H9 (cell line): ENCODE measurements around the gene SEPHS1. TPM values are rescaled to one million over a fixed set of nuclear protein-coding genes. Genes with fewer than 3 reads are reported as not detected.
A peak's percentile ranks its signal among the peaks of the same experiment; 100 is the strongest.

ENCODE experiments used
- DNase-seq: peaks from one replicate; pipeline ENCODE4 v3.0.0-alpha.2; 2017
- H2AFZ ChIP-seq: one replicate; pipeline ENCODE4 v1.6.1; 2013; ENCODE audit warnings: mild to moderate bottlenecking, low read length, control low read depth, moderate library complexity
- H2AK5ac ChIP-seq: 2 replicates; pipeline ENCODE4 v1.6.1; 2013; ENCODE audit warnings: low read length, control low read depth, mixed read lengths; ENCODE audit not compliant: insufficient read length
- H2BK120ac ChIP-seq: one replicate; pipeline ENCODE4 v1.6.1; 2013; ENCODE audit warnings: low read depth, mild to moderate bottlenecking, low read length, control low read depth, inconsistent platforms; ENCODE audit not compliant: poor library complexity, severe bottlenecking
- H2BK12ac ChIP-seq: 2 replicates; pipeline ENCODE4 v1.6.1; 2013; ENCODE audit warnings: low read length, control low read depth, mixed read lengths, low read depth; ENCODE audit not compliant: insufficient read length
- H2BK15ac ChIP-seq: 2 replicates; pipeline ENCODE4 v1.6.1; 2013; ENCODE audit warnings: low read depth, low read length, control low read depth
- H2BK20ac ChIP-seq: one replicate; pipeline ENCODE4 v1.6.1; 2013; ENCODE audit warnings: low read depth, mild to moderate bottlenecking, low read length, control low read depth, inconsistent platforms; ENCODE audit not compliant: poor library complexity, severe bottlenecking
- H2BK5ac ChIP-seq: 2 replicates; pipeline ENCODE4 v1.6.1; 2013; ENCODE audit warnings: low read length, control low read depth, mixed read lengths; ENCODE audit not compliant: insufficient read length
- H3K14ac ChIP-seq: 2 replicates; pipeline ENCODE4 v1.6.1; 2013; ENCODE audit warnings: low read length, control low read depth; ENCODE audit not compliant: insufficient read depth
- H3K18ac ChIP-seq: 2 replicates; pipeline ENCODE4 v1.6.1; 2013; ENCODE audit warnings: low read depth, mild to moderate bottlenecking, mixed read lengths, low read length, control low read depth; ENCODE audit not compliant: insufficient read length
- H3K23ac ChIP-seq: 2 replicates; pipeline ENCODE4 v1.6.1; 2013; ENCODE audit warnings: low read length, control low read depth, mixed read lengths, low read depth; ENCODE audit not compliant: insufficient read length
- H3K23me2 ChIP-seq: 2 replicates; pipeline ENCODE4 v1.6.1; 2013; ENCODE audit warnings: low read depth, mild to moderate bottlenecking, mixed read lengths, low read length, control low read depth; ENCODE audit not compliant: insufficient read length, poor library complexity, severe bottlenecking
- H3K27ac ChIP-seq: 2 replicates; pipeline ENCODE4 v1.5.1; 2013; ENCODE audit warnings: low read length, control low read depth, mixed read lengths, low read depth; ENCODE audit not compliant: insufficient read length
- H3K27me3 ChIP-seq: 2 replicates; pipeline ENCODE4 v1.6.1; 2013; ENCODE audit warnings: low read length, control low read depth, inconsistent platforms; ENCODE audit not compliant: insufficient read depth
- H3K4ac ChIP-seq: 2 replicates; pipeline ENCODE4 v1.6.1; 2013; ENCODE audit warnings: low read depth, mild to moderate bottlenecking, control low read depth, inconsistent platforms, low read length, moderate library complexity
- H3K4me1 ChIP-seq: 2 replicates; pipeline ENCODE4 v1.6.1; 2013; ENCODE audit warnings: low read length, control low read depth, inconsistent platforms; ENCODE audit not compliant: insufficient read depth
- H3K4me2 ChIP-seq: 2 replicates; pipeline ENCODE4 v1.6.1; 2013; ENCODE audit warnings: low read length, control low read depth, mixed read lengths; ENCODE audit not compliant: insufficient read length, insufficient read depth
- H3K56ac ChIP-seq: 2 replicates; pipeline ENCODE4 v1.6.1; 2013; ENCODE audit warnings: low read depth, mild to moderate bottlenecking, mixed read lengths, low read length, control low read depth; ENCODE audit not compliant: insufficient read length
- H3K79me1 ChIP-seq: 2 replicates; pipeline ENCODE4 v1.6.1; 2013; ENCODE audit warnings: low read depth, mild to moderate bottlenecking, moderate library complexity, low read length, control low read depth, inconsistent platforms; ENCODE audit not compliant: insufficient read depth, poor library complexity, severe bottlenecking
- H3K79me2 ChIP-seq: 2 replicates; pipeline ENCODE4 v1.6.1; 2013; ENCODE audit warnings: low read length, control low read depth, inconsistent platforms; ENCODE audit not compliant: insufficient read depth
- H3K9ac ChIP-seq: 2 replicates; pipeline ENCODE4 v1.6.1; 2013; ENCODE audit warnings: low read length, control low read depth, mixed read lengths; ENCODE audit not compliant: insufficient read length; ENCODE audit errors: extremely low read depth
- H3K9me3 ChIP-seq: one replicate; pipeline ENCODE4 v1.6.1; 2013; ENCODE audit warnings: low read depth, low read length, inconsistent platforms; ENCODE audit not compliant: control insufficient read depth
- H3T11ph ChIP-seq: one replicate; pipeline ENCODE4 v1.6.1; 2013; ENCODE audit warnings: mild to moderate bottlenecking, low read length, control low read depth, inconsistent platforms
- H4K20me1 ChIP-seq: one replicate; pipeline ENCODE4 v1.6.1; 2013; ENCODE audit not compliant: control insufficient read depth, insufficient read length, insufficient read depth
- H4K5ac ChIP-seq: 2 replicates; pipeline ENCODE4 v1.6.1; 2013; ENCODE audit warnings: low read depth, mild to moderate bottlenecking, mixed read lengths, low read length, control low read depth; ENCODE audit not compliant: insufficient read length
- H4K8ac ChIP-seq: replicated peaks from 2 replicates; pipeline ENCODE4 v1.6.1; 2013; ENCODE audit warnings: low read length, control low read depth, mixed read lengths, low read depth; ENCODE audit not compliant: insufficient read length
- H4K91ac ChIP-seq: 2 replicates; pipeline ENCODE4 v1.6.1; 2013; ENCODE audit warnings: low read depth, mild to moderate bottlenecking, moderate library complexity, mixed read lengths, low read length, control low read depth; ENCODE audit not compliant: insufficient read length
- H3K27ac Mint-ChIP-seq, 3 experiments: 2 replicates in 2 of 3; 3 replicates in 1 of 3; pipeline ENCODE4 v1.8.0; 2020 to 2021; ENCODE audit warnings: mixed read lengths in 3 of 3, mild to moderate bottlenecking in 1 of 3, moderate library complexity in 1 of 3
- H3K27me3 Mint-ChIP-seq: 2 replicates; pipeline ENCODE4 v1.8.0; 2021; ENCODE audit warnings: low read depth, mild to moderate bottlenecking, moderate library complexity, mixed read lengths
- H3K36me3 Mint-ChIP-seq, 3 experiments: 2 replicates in 2 of 3; 3 replicates in 1 of 3; pipeline ENCODE4 v1.8.0; 2020 to 2021; ENCODE audit warnings: low read depth in 3 of 3, mixed read lengths in 3 of 3; ENCODE audit not compliant: insufficient read depth in 1 of 3
- H3K4me1 Mint-ChIP-seq, 2 experiments: 2 replicates each; pipeline ENCODE4 v1.8.0; 2020; ENCODE audit warnings: mixed read lengths in 2 of 2
- H3K4me3 Mint-ChIP-seq, 2 experiments: 2 replicates in 1 of 2; 3 replicates in 1 of 2; pipeline ENCODE4 v1.8.0; 2020 to 2021; ENCODE audit warnings: mild to moderate bottlenecking in 2 of 2, mixed read lengths in 2 of 2, moderate library complexity in 1 of 2
- H3K9me3 Mint-ChIP-seq, 2 experiments: 2 replicates in 1 of 2; 3 replicates in 1 of 2; pipeline ENCODE4 v1.8.0; 2020; ENCODE audit warnings: mild to moderate bottlenecking in 2 of 2, mixed read lengths in 2 of 2, moderate library complexity in 1 of 2
- CTCF ChIP-seq: fragments of 200-600 bp; sonication (generic); conservative IDR thresholded peaks from 3 replicates; pipeline ENCODE4 v1.8.0; 2021; ENCODE audit warnings: antibody characterized with exemption, mild to moderate bottlenecking
- WGBS: extraction: QIAGEN DNeasy Blood & Tissue Kit; methylation state at CpG from one replicate; pipeline ENCODE4 v1.1.7; 2013; ENCODE audit warnings: missing lambda C conversion rate, low lambda C conversion rate, mixed read lengths; ENCODE audit not compliant: insufficient read length; ENCODE audit errors: extremely low coverage; 5-methylcytosine and 5-hydroxymethylcytosine counted together
- total RNA-seq: library from RNA; stranded (reverse); gene quantifications from 2 replicates; pipeline ENCODE4 v1.2.1, GENCODE V29; 2021

SEPHS1 gene
- total RNA-seq, 1 experiment from 2014 or later, result 366 TPM

GRCh38 chr10:13328126-13328525, 20.0 kb downstream of the SEPHS1 start:
- H3K18ac ChIP-seq, result no peak overlapping the region
- no peak for DNase-seq
- H4K8ac ChIP-seq, result no peak overlapping the region
- no peaks in the 10 kb centered on the region for H3K23me2 ChIP-seq
- H2BK12ac ChIP-seq, result no peak overlapping the region
- H2AK5ac ChIP-seq, result no peak overlapping the region
- peaks cover 81 to 98% (median 94%) of the 10 kb centered on the region in 3 experiments for H3K36me3 Mint-ChIP-seq
- peaks cover 19 to 24% of the 10 kb centered on the region in 2 experiments for H3K4me1 Mint-ChIP-seq
- no peak overlapping the region for H3K56ac ChIP-seq
- H3K27ac ChIP-seq, result no peak overlapping the region
- H4K91ac ChIP-seq, result no peak overlapping the region
- peaks cover 4% of the 10 kb centered on the region for H3K79me1 ChIP-seq
- H3K27ac Mint-ChIP-seq, result peak overlapping the region; percentile 23 to 67 (median 37); a peak in 3 of 7 replicates
- H2BK15ac ChIP-seq, result no peak overlapping the region
- no peak for TF ChIP-seq CTCF
- H3K27me3 ChIP-seq, result 0 out of 2 replicates have a peak, but pooled peaks cover 3% of the 10 kb centered on the region
- H3K9me3 ChIP-seq, result no peaks in the 10 kb centered on the region
- no peaks in the 10 kb centered on the region for H4K20me1 ChIP-seq
- no peak overlapping the region for H2BK5ac ChIP-seq
- H3K27me3 Mint-ChIP-seq, result no peaks in the 10 kb centered on the region
- no peak overlapping the region for H3T11ph ChIP-seq
- no peak overlapping the region for H3K14ac ChIP-seq
- H3K9me3 Mint-ChIP-seq, result no peaks in the 10 kb centered on the region; a peak in 1 of 5 replicates
- no peak overlapping the region for H3K23ac ChIP-seq
- H2BK20ac ChIP-seq, result no peak overlapping the region
- no peak overlapping the region for H3K9ac ChIP-seq
- no CpG with 5 or more reads among the region's 5 CpGs for WGBS
- no peak overlapping the region for H3K4me3 Mint-ChIP-seq
- H2BK120ac ChIP-seq, result no peak overlapping the region
- H4K5ac ChIP-seq, result no peak overlapping the region
- H3K4me1 ChIP-seq, result no peaks in the 10 kb centered on the region
- no peak overlapping the region for H3K4me2 ChIP-seq
- no peak overlapping the region for H2AFZ ChIP-seq
- peaks cover 3% of the 10 kb centered on the region; the same call in 1 of the 2 replicates for H3K79me2 ChIP-seq
- no peak overlapping the region for H3K4ac ChIP-seq
